GM12874 (cell line): ENCODE results near the gene TF.

Experiments
- TF ChIP-seq, protein P1 (sequence below): IDR thresholded peaks from 2 replicates; pipeline ENCODE4 v1.5.1; 2011; ENCODE audit warnings: low read depth, mild to moderate bottlenecking, control low read depth, low read length, moderate library complexity; ENCODE audit not compliant: insufficient read depth

TF gene

DNA sequence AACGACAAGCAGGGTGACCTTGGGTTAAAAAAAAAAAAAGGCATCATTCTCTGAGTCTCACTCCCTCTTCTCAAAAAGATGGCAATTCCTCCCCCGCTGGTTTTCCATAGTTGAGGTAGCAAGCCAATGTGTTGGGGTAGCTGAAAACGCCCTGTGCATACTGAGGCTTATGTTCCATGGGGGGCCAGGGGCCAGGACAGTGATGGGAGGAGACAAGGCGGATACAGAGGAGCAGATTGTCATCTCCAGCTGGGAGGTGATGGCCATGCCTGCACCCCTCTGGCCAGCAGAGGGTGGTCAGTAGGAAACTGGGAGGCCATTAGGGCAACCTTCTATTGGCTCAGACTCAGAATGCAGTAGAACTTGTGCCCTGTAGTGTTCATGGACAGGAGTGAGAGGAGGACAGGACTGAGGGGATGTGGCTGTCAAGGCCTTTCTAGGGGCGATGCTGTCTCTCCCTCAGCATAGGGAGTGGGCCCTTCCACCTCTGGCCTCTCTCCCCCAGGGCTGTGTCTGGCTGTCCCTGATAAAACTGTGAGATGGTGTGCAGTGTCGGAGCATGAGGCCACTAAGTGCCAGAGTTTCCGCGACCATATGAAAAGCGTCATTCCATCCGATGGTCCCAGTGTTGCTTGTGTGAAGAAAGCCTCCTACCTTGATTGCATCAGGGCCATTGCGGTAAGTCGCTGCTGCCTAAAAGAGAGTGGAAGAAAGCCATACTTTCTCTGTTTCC lies 1.9 kb downstream of the TF start:
- TF ChIP-seq, protein P1, sequence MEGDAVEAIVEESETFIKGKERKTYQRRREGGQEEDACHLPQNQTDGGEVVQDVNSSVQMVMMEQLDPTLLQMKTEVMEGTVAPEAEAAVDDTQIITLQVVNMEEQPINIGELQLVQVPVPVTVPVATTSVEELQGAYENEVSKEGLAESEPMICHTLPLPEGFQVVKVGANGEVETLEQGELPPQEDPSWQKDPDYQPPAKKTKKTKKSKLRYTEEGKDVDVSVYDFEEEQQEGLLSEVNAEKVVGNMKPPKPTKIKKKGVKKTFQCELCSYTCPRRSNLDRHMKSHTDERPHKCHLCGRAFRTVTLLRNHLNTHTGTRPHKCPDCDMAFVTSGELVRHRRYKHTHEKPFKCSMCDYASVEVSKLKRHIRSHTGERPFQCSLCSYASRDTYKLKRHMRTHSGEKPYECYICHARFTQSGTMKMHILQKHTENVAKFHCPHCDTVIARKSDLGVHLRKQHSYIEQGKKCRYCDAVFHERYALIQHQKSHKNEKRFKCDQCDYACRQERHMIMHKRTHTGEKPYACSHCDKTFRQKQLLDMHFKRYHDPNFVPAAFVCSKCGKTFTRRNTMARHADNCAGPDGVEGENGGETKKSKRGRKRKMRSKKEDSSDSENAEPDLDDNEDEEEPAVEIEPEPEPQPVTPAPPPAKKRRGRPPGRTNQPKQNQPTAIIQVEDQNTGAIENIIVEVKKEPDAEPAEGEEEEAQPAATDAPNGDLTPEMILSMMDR: no peak

- TF ChIP-seq, protein P1: no peak
Measured at GRCh38 chr3:133749427-133750258, 3.5 kb downstream of the TF start.

GRCh38 chr3:133750259-133750656 lies 4.1 kb downstream of the TF start:
- TF ChIP-seq, protein P1: no peak

- TF ChIP-seq, protein P1: no peak
Measured at GRCh38 chr3:133753107-133753778, 7.0 kb downstream of the TF start.

- TF ChIP-seq, protein P1: no peak
Measured at GRCh38 chr3:133753779-133754164, 7.6 kb downstream of the TF start.

GRCh38 chr3:133754455-133754854 lies 8.3 kb downstream of the TF start:
- TF ChIP-seq, protein P1: no peak
